GM23338 (cell line): Measurements from ENCODE around the gene GATAD2A.

Experiments
- EZH2 ChIP-seq: fragments of 200-600 bp; sonication (generic); IDR thresholded peaks from one replicate; pipeline ENCODE4 v1.8.0; 2017; ENCODE audit warnings: antibody characterized with exemption, mild to moderate bottlenecking, low read depth; ENCODE audit not compliant: unreplicated experiment
- TF ChIP-seq, protein P1 (sequence below), 2 experiments: fragments of 200-600 bp in 1 of 2; sonication (generic) in 1 of 2; conservative IDR thresholded peaks; 2 replicates each; pipeline versions ENCODE4 v1.5.1 to v1.6.1; 2016 to 2017; ENCODE audit warnings: antibody characterized with exemption in 2 of 2, low read depth in 2 of 2, mild to moderate bottlenecking in 2 of 2, moderate library complexity in 1 of 2

DNA sequence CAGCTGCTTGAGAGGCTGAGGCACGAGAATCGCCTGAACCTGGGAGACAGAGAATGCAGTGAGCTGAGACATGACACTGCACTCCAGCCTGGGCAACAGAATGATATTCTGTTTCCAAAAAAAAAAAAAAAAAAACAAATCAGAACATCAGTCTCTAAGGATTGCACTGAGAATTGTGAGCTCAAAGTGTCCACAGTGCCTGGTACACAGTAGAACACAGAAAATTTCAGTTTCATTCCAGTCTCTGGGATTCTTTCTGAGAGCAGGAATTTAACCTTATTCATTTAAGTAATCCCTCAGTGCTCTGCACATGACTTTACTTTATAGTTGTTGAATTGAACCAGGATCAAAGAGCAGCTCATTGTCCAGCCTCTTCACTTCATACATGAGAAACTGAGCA, 25.9 kb upstream of the GATAD2A start:
- TF ChIP-seq EZH2, result no peak
- TF ChIP-seq, protein P1, sequence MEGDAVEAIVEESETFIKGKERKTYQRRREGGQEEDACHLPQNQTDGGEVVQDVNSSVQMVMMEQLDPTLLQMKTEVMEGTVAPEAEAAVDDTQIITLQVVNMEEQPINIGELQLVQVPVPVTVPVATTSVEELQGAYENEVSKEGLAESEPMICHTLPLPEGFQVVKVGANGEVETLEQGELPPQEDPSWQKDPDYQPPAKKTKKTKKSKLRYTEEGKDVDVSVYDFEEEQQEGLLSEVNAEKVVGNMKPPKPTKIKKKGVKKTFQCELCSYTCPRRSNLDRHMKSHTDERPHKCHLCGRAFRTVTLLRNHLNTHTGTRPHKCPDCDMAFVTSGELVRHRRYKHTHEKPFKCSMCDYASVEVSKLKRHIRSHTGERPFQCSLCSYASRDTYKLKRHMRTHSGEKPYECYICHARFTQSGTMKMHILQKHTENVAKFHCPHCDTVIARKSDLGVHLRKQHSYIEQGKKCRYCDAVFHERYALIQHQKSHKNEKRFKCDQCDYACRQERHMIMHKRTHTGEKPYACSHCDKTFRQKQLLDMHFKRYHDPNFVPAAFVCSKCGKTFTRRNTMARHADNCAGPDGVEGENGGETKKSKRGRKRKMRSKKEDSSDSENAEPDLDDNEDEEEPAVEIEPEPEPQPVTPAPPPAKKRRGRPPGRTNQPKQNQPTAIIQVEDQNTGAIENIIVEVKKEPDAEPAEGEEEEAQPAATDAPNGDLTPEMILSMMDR (conservative IDR thresholded peaks at IDR 0.05; ENCODE audit: low read depth in 2 of 2), result no peak
